Stomach (tissue), 4 donors: ENCODE measurements around the gene AKT1S1.

Source experiments
- CTCF ChIP-seq, 7 experiments: fragments of 450-650 bp in 4 of 7; fragments of 200-600 bp in 3 of 7; sonication (generic) in 3 of 7; IDR thresholded peaks; one replicate each; pipeline ENCODE4 v1.5.1; 2016 to 2019; ENCODE audit warnings: antibody characterized with exemption in 7 of 7, control low read depth in 2 of 7, mild to moderate bottlenecking in 1 of 7
- EP300 ChIP-seq: sonication (generic); formaldehyde crosslinking; IDR thresholded peaks from one replicate; pipeline ENCODE4 v1.6.1; 2017; ENCODE audit warnings: antibody characterized with exemption
- POLR2A ChIP-seq, 4 donors: fragments of 450-650 bp; IDR thresholded peaks; one replicate each; pipeline ENCODE4 v1.6.1; 2016; ENCODE audit warnings: antibody characterized with exemption in 4 of 4, control low read depth in 2 of 4, mild to moderate bottlenecking in 1 of 4, moderate library complexity in 1 of 4
- POLR2AphosphoS5 ChIP-seq, 3 donors: sonication (generic); formaldehyde crosslinking; IDR thresholded peaks; one replicate each; pipeline ENCODE4 v1.6.1; 2016; ENCODE audit warnings: antibody characterized with exemption in 3 of 3

DNA sequence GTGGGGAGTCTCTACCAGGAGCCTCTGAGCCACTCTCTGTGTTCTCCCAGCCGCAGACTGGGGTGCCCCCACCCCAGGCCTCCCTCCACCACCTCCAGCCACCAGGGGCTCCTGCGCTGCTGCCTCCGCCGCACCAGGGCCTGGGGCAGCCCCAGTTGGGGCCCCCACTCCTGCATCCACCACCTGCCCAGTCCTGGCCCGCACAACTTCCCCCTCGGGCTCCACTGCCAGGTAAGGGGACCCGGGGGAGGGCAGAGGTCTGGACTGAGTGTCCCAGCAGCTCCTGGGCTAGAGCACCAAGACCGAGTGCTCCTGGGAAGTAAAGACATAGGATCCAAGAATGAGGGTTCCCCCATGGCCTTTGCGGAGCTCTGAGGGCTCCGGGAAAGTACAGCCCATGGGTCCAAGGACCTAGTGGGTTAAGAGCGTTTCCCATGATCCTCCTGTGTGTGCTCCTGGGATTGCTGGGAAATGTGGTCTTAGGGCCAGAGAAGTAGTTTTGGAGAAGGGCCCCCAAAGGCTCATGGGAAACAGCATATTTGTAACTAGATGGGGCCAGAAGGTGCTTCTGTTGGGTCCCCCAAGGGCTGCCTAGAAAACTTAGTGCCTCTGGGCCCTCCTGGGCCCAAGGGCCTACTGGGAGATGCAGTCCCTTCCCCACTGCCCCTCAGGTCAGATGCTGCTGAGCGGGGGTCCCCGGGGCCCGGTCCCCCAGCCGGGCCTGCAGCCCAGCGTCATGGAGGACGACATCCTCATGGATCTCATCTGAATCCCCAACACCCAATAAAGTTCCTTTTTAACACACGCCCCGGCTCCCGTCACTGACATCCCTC is 40.8 kb downstream of the AKT1S1 start:
- no peak for TF ChIP-seq CTCF (IDR thresholded peaks at IDR 0.05)
- TF ChIP-seq POLR2A (IDR thresholded peaks at IDR 0.05): no peak
- TF ChIP-seq POLR2AphosphoS5 (IDR thresholded peaks at IDR 0.05): no peak
- no peak for TF ChIP-seq EP300
